CD4-positive, alpha-beta T cell treated with Interleukin-15 for 1 hour (primary cell): ENCODE data around the gene SSPN.

ENCODE experiments used
- DNase-seq: peaks from one replicate; pipeline ENCODE4 v3.0.0-alpha.2; 2020

The SSPN gene

GRCh38 chr12:26287671-26288381 lies 92.5 kb downstream of the SSPN start:
- DNase-seq = no peak

- no peak for DNase-seq
These were observed 95.2 kb downstream of the SSPN start for GRCh38 chr12:26290565-26290964.

- DNase-seq = no peak
These were observed 97.2 kb downstream of the SSPN start for GRCh38 chr12:26292596-26292995.

GRCh38 chr12:26293612-26294011 lies 98.2 kb downstream of the SSPN start:
- DNase-seq = no peak

GRCh38 chr12:26295001-26295400 lies 99.6 kb downstream of the SSPN start:
- DNase-seq = no peak

GRCh38 chr12:26297396-26298070 lies 102.2 kb downstream of the SSPN start:
- no peak for DNase-seq

- DNase-seq = peak; percentile 31
These were observed 103.6 kb downstream of the SSPN start for GRCh38 chr12:26298785-26299621.

- no peak for DNase-seq
These were observed 104.4 kb downstream of the SSPN start for GRCh38 chr12:26299751-26300150.
